MM.1S (cell line): Measurements from ENCODE around the gene ETV7.

ENCODE experiments used
- DNase-seq: peaks from one replicate; pipeline ENCODE4 v3.0.0-alpha.2; 2015
- H2AFZ ChIP-seq: fragments of 300-600 bp; sonication (generic); 2 replicates; pipeline ENCODE4 v1.6.0; 2016; ENCODE audit warnings: antibody characterized with exemption, low read length
- H3F3A ChIP-seq: fragments of 300-600 bp; sonication (generic); 2 replicates; pipeline ENCODE4 v1.6.1; 2016; ENCODE audit warnings: mild to moderate bottlenecking, antibody characterized with exemption, low read length, moderate library complexity, mixed read lengths; ENCODE audit not compliant: insufficient read depth
- H3K27ac ChIP-seq: fragments of 300-600 bp; sonication (generic); 2 replicates; pipeline ENCODE4 v1.5.1; 2016; ENCODE audit warnings: mild to moderate bottlenecking, low read length
- H3K27me3 ChIP-seq: fragments of 300-600 bp; sonication (generic); replicated peaks from 2 replicates; pipeline ENCODE4 v1.6.0; 2016; ENCODE audit warnings: low read length; ENCODE audit not compliant: insufficient read depth
- H3K36me3 ChIP-seq: fragments of 300-600 bp; sonication (generic); replicated peaks from 2 replicates; pipeline ENCODE4 v1.6.1; 2016; ENCODE audit warnings: mild to moderate bottlenecking, low read length, mixed read lengths; ENCODE audit not compliant: insufficient read depth
- H3K4me1 ChIP-seq: fragments of 300-600 bp; sonication (generic); 2 replicates; pipeline ENCODE4 v1.6.1; 2016; ENCODE audit warnings: low read length, mixed read lengths
- H3K4me2 ChIP-seq: fragments of 300-600 bp; sonication (generic); 2 replicates; pipeline ENCODE4 v1.6.0; 2016; ENCODE audit warnings: low read depth, low read length
- H3K4me3 ChIP-seq: fragments of 300-600 bp; sonication (generic); 2 replicates; pipeline ENCODE4 v1.5.1; 2016; ENCODE audit warnings: low read length, mixed read lengths
- H3K79me2 ChIP-seq: fragments of 300-600 bp; sonication (generic); 2 replicates; pipeline ENCODE4 v1.6.1; 2016; ENCODE audit warnings: mixed run types, low read length, mixed read lengths
- H3K9ac ChIP-seq: fragments of 300-600 bp; sonication (generic); 2 replicates; pipeline ENCODE4 v1.6.1; 2016; ENCODE audit warnings: low read length, mixed read lengths
- H3K9me2 ChIP-seq: fragments of 300-600 bp; sonication (generic); replicated peaks from 2 replicates; pipeline ENCODE4 v1.6.1; 2016; ENCODE audit warnings: mild to moderate bottlenecking, low read length, mixed read lengths; ENCODE audit not compliant: insufficient read depth
- H3K9me3 ChIP-seq: fragments of 300-600 bp; sonication (generic); replicated peaks from 2 replicates; pipeline ENCODE4 v1.6.1; 2016; ENCODE audit warnings: mild to moderate bottlenecking, low read length, mixed read lengths; ENCODE audit not compliant: insufficient read depth
- H4K20me1 ChIP-seq: fragments of 300-600 bp; sonication (generic); 2 replicates; pipeline ENCODE4 v1.6.1; 2016; ENCODE audit warnings: mild to moderate bottlenecking, low read length, moderate library complexity, mixed read lengths; ENCODE audit not compliant: insufficient read depth
- EZH2 ChIP-seq: fragments of 300-600 bp; sonication (generic); optimal IDR thresholded peaks from 2 replicates; pipeline ENCODE3; 2017; ENCODE audit warnings: low read depth, mild to moderate bottlenecking, antibody characterized with exemption, low read length, mixed read lengths
- EZH2phosphoT487 ChIP-seq: fragments of 300-600 bp; sonication (generic); IDR thresholded peaks from 2 replicates; pipeline ENCODE4 v1.6.1; 2018; ENCODE audit warnings: antibody characterized with exemption, low read length
- TF ChIP-seq, protein P1 (sequence below): fragments of 300-600 bp; sonication (generic); IDR thresholded peaks from 2 replicates; pipeline ENCODE4 v1.5.1; 2016; ENCODE audit warnings: antibody characterized with exemption, low read length, mixed read lengths

The ETV7 gene

DNA sequence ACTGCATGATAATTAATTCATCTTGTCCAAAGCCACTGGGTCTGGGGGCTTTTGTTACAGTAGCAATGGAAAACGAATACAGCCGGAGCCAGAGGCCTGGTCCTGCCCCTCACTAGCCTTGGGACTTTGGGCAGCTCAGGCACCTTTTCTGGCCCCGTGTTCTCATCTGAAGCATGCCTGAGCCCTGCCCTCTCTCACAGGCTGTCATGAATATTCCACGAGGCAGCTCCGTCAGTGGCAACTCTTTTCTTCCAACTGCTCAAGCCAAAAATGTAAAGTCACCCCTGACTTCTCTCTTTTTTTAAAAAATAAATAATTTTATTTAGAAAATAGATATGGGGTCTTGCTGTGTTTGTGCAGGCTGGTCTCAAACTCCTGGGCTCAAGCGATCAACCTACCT lies 56.1 kb downstream of the ETV7 start:
- TF ChIP-seq, protein P1, sequence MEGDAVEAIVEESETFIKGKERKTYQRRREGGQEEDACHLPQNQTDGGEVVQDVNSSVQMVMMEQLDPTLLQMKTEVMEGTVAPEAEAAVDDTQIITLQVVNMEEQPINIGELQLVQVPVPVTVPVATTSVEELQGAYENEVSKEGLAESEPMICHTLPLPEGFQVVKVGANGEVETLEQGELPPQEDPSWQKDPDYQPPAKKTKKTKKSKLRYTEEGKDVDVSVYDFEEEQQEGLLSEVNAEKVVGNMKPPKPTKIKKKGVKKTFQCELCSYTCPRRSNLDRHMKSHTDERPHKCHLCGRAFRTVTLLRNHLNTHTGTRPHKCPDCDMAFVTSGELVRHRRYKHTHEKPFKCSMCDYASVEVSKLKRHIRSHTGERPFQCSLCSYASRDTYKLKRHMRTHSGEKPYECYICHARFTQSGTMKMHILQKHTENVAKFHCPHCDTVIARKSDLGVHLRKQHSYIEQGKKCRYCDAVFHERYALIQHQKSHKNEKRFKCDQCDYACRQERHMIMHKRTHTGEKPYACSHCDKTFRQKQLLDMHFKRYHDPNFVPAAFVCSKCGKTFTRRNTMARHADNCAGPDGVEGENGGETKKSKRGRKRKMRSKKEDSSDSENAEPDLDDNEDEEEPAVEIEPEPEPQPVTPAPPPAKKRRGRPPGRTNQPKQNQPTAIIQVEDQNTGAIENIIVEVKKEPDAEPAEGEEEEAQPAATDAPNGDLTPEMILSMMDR: no peak
- no peak for TF ChIP-seq EZH2phosphoT487
- no peak for TF ChIP-seq EZH2
- Histone ChIP-seq H3K27me3 (no peaks in the 10 kb centered on the region; the same call in 1 of the 2 replicates), H3K9me3 (no peaks in the 10 kb centered on the region), H3K4me3 (no peak overlapping the region), H2AFZ (no peak overlapping the region), H4K20me1 (no peaks in the 10 kb centered on the region), H3K9ac (no peak overlapping the region), H3K4me2 (no peak overlapping the region), H3K79me2 (no peaks in the 10 kb centered on the region), H3K27ac (no peak overlapping the region), H3K9me2 (no peaks in the 10 kb centered on the region), H3F3A (no peaks in the 10 kb centered on the region), H3K36me3 (no peaks in the 10 kb centered on the region), H3K4me1 (0 out of 2 replicates have a peak, but pooled peaks cover 1% of the 10 kb centered on the region)
- no peak for DNase-seq

GRCh38 chr6:36330366-36330765 lies 57.1 kb downstream of the ETV7 start:
- no peak overlapping the region for H3K27ac ChIP-seq
- no peak overlapping the region for H3K4me2 ChIP-seq
- no peaks in the 10 kb centered on the region for H3K36me3 ChIP-seq
- no peaks in the 10 kb centered on the region for H4K20me1 ChIP-seq
- H3K9me3 ChIP-seq: no peaks in the 10 kb centered on the region
- H3K79me2 ChIP-seq: no peaks in the 10 kb centered on the region
- TF ChIP-seq, protein P1: no peak
- no peak for TF ChIP-seq EZH2phosphoT487
- TF ChIP-seq EZH2: no peak
- no peak overlapping the region for H3K9ac ChIP-seq
- DNase-seq: no peak
- H3K27me3 ChIP-seq: no peaks in the 10 kb centered on the region; the same call in 1 of the 2 replicates
- H3K9me2 ChIP-seq: no peaks in the 10 kb centered on the region
- no peak overlapping the region for H2AFZ ChIP-seq
- H3F3A ChIP-seq: no peaks in the 10 kb centered on the region
- H3K4me1 ChIP-seq: no peaks in the 10 kb centered on the region
- no peak overlapping the region for H3K4me3 ChIP-seq

DNA sequence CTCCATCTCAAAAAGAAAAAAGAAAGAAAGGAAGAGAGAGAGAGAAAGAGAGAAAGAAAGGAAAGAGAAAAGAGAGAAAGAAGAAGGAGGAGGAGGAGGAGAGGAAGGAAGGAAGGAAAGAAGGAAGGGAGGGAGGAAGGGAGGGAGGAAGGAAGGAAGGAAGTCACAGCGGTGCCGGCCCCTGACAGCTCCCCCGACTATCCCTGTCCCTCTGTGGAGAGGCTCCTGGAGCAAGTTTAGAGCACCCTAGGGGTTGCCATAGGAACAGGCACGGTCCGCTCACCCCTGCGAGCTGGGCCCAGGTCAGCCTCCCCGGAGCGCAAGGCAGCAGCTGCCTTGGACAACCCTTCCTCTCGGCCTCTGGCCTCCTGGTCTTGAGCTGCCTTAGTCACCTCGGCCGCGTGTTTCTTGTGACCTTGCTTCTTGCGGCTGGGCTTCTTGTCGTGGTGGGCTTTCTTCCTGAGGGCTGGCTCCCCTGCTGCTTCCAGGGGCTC lies 57.6 kb downstream of the ETV7 start:
- no peak for DNase-seq
- H3K27me3 ChIP-seq: no peaks in the 10 kb centered on the region; the same call in 1 of the 2 replicates
- TF ChIP-seq EZH2phosphoT487 (no peak), EZH2 (no peak)
- TF ChIP-seq, protein P1: no peak

More for the DNA sequence above, 57.6 kb downstream of the ETV7 start:
- H3K4me3 ChIP-seq: no peak overlapping the region
- no peaks in the 10 kb centered on the region for H3K36me3 ChIP-seq
- no peaks in the 10 kb centered on the region for H4K20me1 ChIP-seq
- H3K27ac ChIP-seq: no peak overlapping the region
- H3F3A ChIP-seq: no peaks in the 10 kb centered on the region
- no peak overlapping the region for H3K4me2 ChIP-seq
- no peaks in the 10 kb centered on the region for H3K9me2 ChIP-seq
- H3K79me2 ChIP-seq: no peaks in the 10 kb centered on the region
- no peaks in the 10 kb centered on the region for H3K4me1 ChIP-seq
- no peaks in the 10 kb centered on the region for H3K9me3 ChIP-seq
- no peak overlapping the region for H2AFZ ChIP-seq
- no peak overlapping the region for H3K9ac ChIP-seq
